Measurements from ENCODE around the gene MYCBP2.

GRCh38 chr13:77062097-77062496 lies 264.8 kb downstream of the MYCBP2 start:
- TF ChIP-seq CTCF (IDR thresholded peaks at IDR 0.05 in 8 of 11, conservative IDR thresholded peaks at IDR 0.05 in 3 of 11) (no peak), POLR2A (IDR thresholded peaks at IDR 0.05) (no peak)
